ENCODE results near the gene WDR82. TPM values are rescaled to one million over a fixed set of nuclear protein-coding genes. Genes with fewer than 3 reads are reported as not detected.
"Not testable (repeated sequence)": the region's sequence is repeated elsewhere in the genome, so short reads cannot be mapped to it uniquely, and the experiment has no call there.

WDR82 gene
- total RNA-seq, 3 donors from 2014 or later, result 49.6 to 53.1 (median 52.1) TPM

- Histone ChIP-seq H3K4me3 (peak overlapping the region; percentile 73 to 84 (median 79)), H3K4me1 (peaks cover 0 to 5% of the 10 kb centered on the region in 2 donors), H3K36me3 (no peaks in the 10 kb centered on the region), H3K27me3 (no peaks in the 10 kb centered on the region), H3K9me3 (no peaks in the 10 kb centered on the region), H3K27ac (peak overlapping the region; percentile 99 to 100)
- peak in 1 of 2 donors; percentile 7 for DNase-seq (ENCODE audit: low spot score in 2 of 2)
- intact Hi-C loops (cut with DNase I; ENCODE audit: low total_unique reads), result no loop called here
- TF ChIP-seq CTCF (IDR thresholded peaks at IDR 0.05), result no peak
- TF ChIP-seq POLR2A (IDR thresholded peaks at IDR 0.05), result no peak
- peak in 1 of 3 donors; percentile 70 for TF ChIP-seq POLR2AphosphoS5 (IDR thresholded peaks at IDR 0.05)
These were observed 8.3 kb upstream of the WDR82 start for GRCh38 chr3:52286777-52287110.

- H3K27ac ChIP-seq, result not testable (repeated sequence)
- H3K4me1 ChIP-seq, result peaks cover 5 to 13% of the 10 kb centered on the region in 2 donors
- peak in 1 of 2 donors; percentile 39 for DNase-seq (ENCODE audit: low spot score in 2 of 2)
These were observed 5.6 kb upstream of the WDR82 start for GRCh38 chr3:52284051-52284450.

GRCh38 chr3:52283306-52283705 is 4.9 kb upstream of the WDR82 start:
- TF ChIP-seq POLR2A (IDR thresholded peaks at IDR 0.05), result no peak
- TF ChIP-seq POLR2AphosphoS5 (IDR thresholded peaks at IDR 0.05), result no peak
- TF ChIP-seq CTCF (IDR thresholded peaks at IDR 0.05), result no peak
- Histone ChIP-seq H3K27ac (peak overlapping the region in 1 of 2 donors; percentile 41), H3K4me3 (no peak overlapping the region), H3K9me3 (no peaks in the 10 kb centered on the region), H3K36me3 (no peaks in the 10 kb centered on the region), H3K4me1 (peaks cover 5 to 13% of the 10 kb centered on the region in 2 donors), H3K27me3 (no peaks in the 10 kb centered on the region)
- intact Hi-C loops (cut with DNase I; ENCODE audit: low total_unique reads), result no loop called here
- DNase-seq (ENCODE audit: low spot score in 2 of 2), result no peak

More at GRCh38 chr3:52284051-52284450, 5.6 kb upstream of the WDR82 start:
- H3K36me3 ChIP-seq; intact Hi-C loops (cut with DNase I; ENCODE audit: low total_unique reads); H3K27me3 ChIP-seq; H3K4me3 ChIP-seq; H3K9me3 ChIP-seq: not testable (repeated sequence)

GRCh38 chr3:52281981-52282801 is 3.7 kb upstream of the WDR82 start:
- intact Hi-C loops (cut with DNase I; ENCODE audit: low total_unique reads), result no loop called here
- TF ChIP-seq POLR2A (IDR thresholded peaks at IDR 0.05) (no peak), POLR2AphosphoS5 (IDR thresholded peaks at IDR 0.05) (no peak), CTCF (IDR thresholded peaks at IDR 0.05) (no peak)
- Histone ChIP-seq H3K27ac (peak overlapping the region in 1 of 2 donors; percentile 41), H3K36me3 (no peaks in the 10 kb centered on the region), H3K27me3 (no peaks in the 10 kb centered on the region), H3K4me3 (no peak overlapping the region), H3K4me1 (peaks cover 5 to 13% of the 10 kb centered on the region in 2 donors), H3K9me3 (no peaks in the 10 kb centered on the region)
- no peak for DNase-seq (ENCODE audit: low spot score in 2 of 2)

GRCh38 chr3:52280050-52280461 is 1.6 kb upstream of the WDR82 start:
- peak overlapping the region; percentile 94 to 99 for H3K27ac ChIP-seq
- peak overlapping the region in 2 of 3 donors; percentile 85 to 86 for H3K4me3 ChIP-seq
- TF ChIP-seq POLR2A (IDR thresholded peaks at IDR 0.05) (no peak), POLR2AphosphoS5 (IDR thresholded peaks at IDR 0.05) (no peak), CTCF (IDR thresholded peaks at IDR 0.05) (no peak)
- H3K4me1 ChIP-seq, result peaks cover 0 to 23% of the 10 kb centered on the region in 2 donors
- intact Hi-C loops (cut with DNase I; ENCODE audit: low total_unique reads), result no loop called here
- no peaks in the 10 kb centered on the region for H3K27me3 ChIP-seq
- H3K36me3 ChIP-seq, result no peaks in the 10 kb centered on the region
- no peak for DNase-seq (ENCODE audit: low spot score in 2 of 2)
- no peaks in the 10 kb centered on the region for H3K9me3 ChIP-seq
